Measurements from ENCODE around the gene NRP1.

- TF ChIP-seq, protein P1, sequence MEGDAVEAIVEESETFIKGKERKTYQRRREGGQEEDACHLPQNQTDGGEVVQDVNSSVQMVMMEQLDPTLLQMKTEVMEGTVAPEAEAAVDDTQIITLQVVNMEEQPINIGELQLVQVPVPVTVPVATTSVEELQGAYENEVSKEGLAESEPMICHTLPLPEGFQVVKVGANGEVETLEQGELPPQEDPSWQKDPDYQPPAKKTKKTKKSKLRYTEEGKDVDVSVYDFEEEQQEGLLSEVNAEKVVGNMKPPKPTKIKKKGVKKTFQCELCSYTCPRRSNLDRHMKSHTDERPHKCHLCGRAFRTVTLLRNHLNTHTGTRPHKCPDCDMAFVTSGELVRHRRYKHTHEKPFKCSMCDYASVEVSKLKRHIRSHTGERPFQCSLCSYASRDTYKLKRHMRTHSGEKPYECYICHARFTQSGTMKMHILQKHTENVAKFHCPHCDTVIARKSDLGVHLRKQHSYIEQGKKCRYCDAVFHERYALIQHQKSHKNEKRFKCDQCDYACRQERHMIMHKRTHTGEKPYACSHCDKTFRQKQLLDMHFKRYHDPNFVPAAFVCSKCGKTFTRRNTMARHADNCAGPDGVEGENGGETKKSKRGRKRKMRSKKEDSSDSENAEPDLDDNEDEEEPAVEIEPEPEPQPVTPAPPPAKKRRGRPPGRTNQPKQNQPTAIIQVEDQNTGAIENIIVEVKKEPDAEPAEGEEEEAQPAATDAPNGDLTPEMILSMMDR (IDR thresholded peaks at IDR 0.05), result no peak
- no peak for TF ChIP-seq POLR2A (IDR thresholded peaks at IDR 0.05)
Measured at GRCh38 chr10:33141251-33141650, 193.2 kb downstream of the NRP1 start.
